T-helper 2 cell treated with Interferon-gamma antibody and Interleukin-4, amounts not matched to agents 5 μg/mL and 100 μg/mL, for 36 hours (primary cell): ENCODE data around the gene GPR146.

Experiments
- DNase-seq: peaks from one replicate; pipeline ENCODE4 v3.0.0; 2021; ENCODE audit warnings: low spot score
- H3K27ac Mint-ChIP-seq: one replicate; pipeline ENCODE4 v1.8.0; 2021; ENCODE audit warnings: mild to moderate bottlenecking, mixed read lengths
- H3K27me3 Mint-ChIP-seq: one replicate; pipeline ENCODE4 v1.8.0; 2021; ENCODE audit warnings: low read depth, mixed read lengths
- H3K36me3 Mint-ChIP-seq: one replicate; pipeline ENCODE4 v1.8.0; 2021; ENCODE audit warnings: low read depth, mixed read lengths
- H3K4me1 Mint-ChIP-seq: one replicate; pipeline ENCODE4 v1.8.0; 2021; ENCODE audit warnings: low read depth, mixed read lengths
- H3K4me3 Mint-ChIP-seq: one replicate; pipeline ENCODE4 v1.8.0; 2022; ENCODE audit warnings: mild to moderate bottlenecking, moderate library complexity, mixed read lengths
- H3K9me3 Mint-ChIP-seq: one replicate; pipeline ENCODE4 v1.8.0; 2021; ENCODE audit warnings: mixed read lengths

Gene GPR146

GRCh38 chr7:1104516-1105179 lies 60.3 kb downstream of the GPR146 start:
- Mint-ChIP-seq H3K27ac (peak overlapping the region; percentile 52), H3K36me3 (no peaks in the 10 kb centered on the region), H3K9me3 (no peaks in the 10 kb centered on the region), H3K4me1 (peaks cover 20% of the 10 kb centered on the region), H3K27me3 (no peaks in the 10 kb centered on the region), H3K4me3 (peak overlapping the region; percentile 21)
- DNase-seq = no peak

GRCh38 chr7:1105189-1105588 lies 60.8 kb downstream of the GPR146 start:
- no peaks in the 10 kb centered on the region for H3K27me3 Mint-ChIP-seq
- no peak overlapping the region for H3K4me3 Mint-ChIP-seq
- H3K27ac Mint-ChIP-seq = no peak overlapping the region
- H3K9me3 Mint-ChIP-seq = no peaks in the 10 kb centered on the region
- no peaks in the 10 kb centered on the region for H3K36me3 Mint-ChIP-seq
- peaks cover 20% of the 10 kb centered on the region for H3K4me1 Mint-ChIP-seq
- no peak for DNase-seq

- DNase-seq = no peak
- H3K4me1 Mint-ChIP-seq = peaks cover 20% of the 10 kb centered on the region
- no peak overlapping the region for H3K4me3 Mint-ChIP-seq
- no peaks in the 10 kb centered on the region for H3K9me3 Mint-ChIP-seq
- H3K36me3 Mint-ChIP-seq = no peaks in the 10 kb centered on the region
- no peak overlapping the region for H3K27ac Mint-ChIP-seq
- no peaks in the 10 kb centered on the region for H3K27me3 Mint-ChIP-seq
Observed at GRCh38 chr7:1106063-1106792, 61.9 kb downstream of the GPR146 start.

GRCh38 chr7:1106793-1107421 lies 62.6 kb downstream of the GPR146 start:
- Mint-ChIP-seq H3K27me3 (no peaks in the 10 kb centered on the region), H3K9me3 (no peaks in the 10 kb centered on the region), H3K4me1 (peaks cover 20% of the 10 kb centered on the region), H3K27ac (no peak overlapping the region), H3K36me3 (no peaks in the 10 kb centered on the region), H3K4me3 (no peak overlapping the region)
- DNase-seq = no peak

GRCh38 chr7:1108264-1108920 lies 64.0 kb downstream of the GPR146 start:
- H3K4me3 Mint-ChIP-seq = no peak overlapping the region
- H3K27ac Mint-ChIP-seq = no peak overlapping the region
- H3K36me3 Mint-ChIP-seq = no peaks in the 10 kb centered on the region
- H3K9me3 Mint-ChIP-seq = no peaks in the 10 kb centered on the region
- DNase-seq = no peak
- H3K4me1 Mint-ChIP-seq = peaks cover 14% of the 10 kb centered on the region
- H3K27me3 Mint-ChIP-seq = no peaks in the 10 kb centered on the region
